Measurements from ENCODE around the gene AP2M1. TPM values are rescaled to one million over a fixed set of nuclear protein-coding genes. Genes with fewer than 3 reads are reported as not detected.

The AP2M1 gene
- total and polyA plus RNA-seq, 10 of the 15 experiments (the other 5 are each of a cell fraction or from before 2014, with no cell fraction given): 65.6 to 356 (median 161) TPM

GRCh38 chr3:184186184-184186901 lies 11.7 kb downstream of the AP2M1 start, which contains the start of gene ABCF3 (continued):
- TF ChIP-seq, protein P1, sequence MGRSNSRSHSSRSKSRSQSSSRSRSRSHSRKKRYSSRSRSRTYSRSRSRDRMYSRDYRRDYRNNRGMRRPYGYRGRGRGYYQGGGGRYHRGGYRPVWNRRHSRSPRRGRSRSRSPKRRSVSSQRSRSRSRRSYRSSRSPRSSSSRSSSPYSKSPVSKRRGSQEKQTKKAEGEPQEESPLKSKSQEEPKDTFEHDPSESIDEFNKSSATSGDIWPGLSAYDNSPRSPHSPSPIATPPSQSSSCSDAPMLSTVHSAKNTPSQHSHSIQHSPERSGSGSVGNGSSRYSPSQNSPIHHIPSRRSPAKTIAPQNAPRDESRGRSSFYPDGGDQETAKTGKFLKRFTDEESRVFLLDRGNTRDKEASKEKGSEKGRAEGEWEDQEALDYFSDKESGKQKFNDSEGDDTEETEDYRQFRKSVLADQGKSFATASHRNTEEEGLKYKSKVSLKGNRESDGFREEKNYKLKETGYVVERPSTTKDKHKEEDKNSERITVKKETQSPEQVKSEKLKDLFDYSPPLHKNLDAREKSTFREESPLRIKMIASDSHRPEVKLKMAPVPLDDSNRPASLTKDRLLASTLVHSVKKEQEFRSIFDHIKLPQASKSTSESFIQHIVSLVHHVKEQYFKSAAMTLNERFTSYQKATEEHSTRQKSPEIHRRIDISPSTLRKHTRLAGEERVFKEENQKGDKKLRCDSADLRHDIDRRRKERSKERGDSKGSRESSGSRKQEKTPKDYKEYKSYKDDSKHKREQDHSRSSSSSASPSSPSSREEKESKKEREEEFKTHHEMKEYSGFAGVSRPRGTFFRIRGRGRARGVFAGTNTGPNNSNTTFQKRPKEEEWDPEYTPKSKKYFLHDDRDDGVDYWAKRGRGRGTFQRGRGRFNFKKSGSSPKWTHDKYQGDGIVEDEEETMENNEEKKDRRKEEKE (IDR thresholded peaks at IDR 0.05): no peak
- TF ChIP-seq ZNF24 (IDR thresholded peaks at IDR 0.05) (no peak), KAT2A (conservative IDR thresholded peaks at IDR 0.05; ENCODE audit: control insufficient read depth, low read depth, low read length) (no peak), WRNIP1 (IDR thresholded peaks at IDR 0.05; ENCODE audit: borderline replicate concordance, low read depth, low read length) (no peak), RAD21 (IDR thresholded peaks at IDR 0.05; ENCODE audit: insufficient read depth, low read depth, low read length) (no peak), SPI1 (IDR thresholded peaks at IDR 0.05; ENCODE audit: borderline replicate concordance, insufficient read depth, low read depth, low read length) (no peak; the same call in 1 of the 2 replicates)

- FAIRE-seq (no peak), DNase-seq (ENCODE audit: low read depth, low spot score) (no peak), ATAC-seq (no peak)
- 25% methylated on average over 3 of the region's 3 CpGs for WGBS (ENCODE audit: insufficient coverage, insufficient replicate concordance, low lambda C conversion rate, missing lambda C conversion rate)
- TSS peak; percentile 69 for BruUV-seq (replicated peaks)
- Histone ChIP-seq H3K36me3 (ENCODE audit: control insufficient read depth in 2 of 2, insufficient read depth in 2 of 2, low read length in 1 of 2) (peaks cover 10 to 16% of the 10 kb centered on the region in 2 experiments), H3K27ac (ENCODE audit: control insufficient read depth, insufficient read depth) (peak overlapping the region; percentile 73), H3K9ac (ENCODE audit: control insufficient read depth, insufficient read depth, low read length) (peak overlapping the region; percentile 83), H3K4me1 (ENCODE audit: control insufficient read depth, insufficient read depth, low read length) (0 out of 2 replicates have a peak, but pooled peaks cover 4% of the 10 kb centered on the region), H3K27me3 (replicated peaks in 1 of 2; ENCODE audit: control insufficient read depth in 2 of 2, insufficient read depth in 2 of 2, low read length in 1 of 2) (no peaks in the 10 kb centered on the region), H2AFZ (ENCODE audit: control insufficient read depth, low read depth, low read length) (no peak overlapping the region), H3K79me2 (ENCODE audit: control insufficient read depth, insufficient read depth, low read length) (peaks cover 27% of the 10 kb centered on the region), H3K9me3 (replicated peaks; ENCODE audit: control insufficient read depth, insufficient read depth, low read length) (no peaks in the 10 kb centered on the region), H3K4me3 (peak overlapping the region; percentile 93), H3K4me2 (ENCODE audit: control insufficient read depth, insufficient read depth) (peak overlapping the region; percentile 95), H4K20me1 (ENCODE audit: control insufficient read depth, insufficient read depth) (peaks cover 3% of the 10 kb centered on the region; the same call in 1 of the 2 replicates)
- RAD21 ChIA-PET (ENCODE audit: unreplicated experiment): interaction anchor here (1.3 to 1.5 kb wide), 2 partner anchors 9 to 31 kb away, joined by 3 to 7 read pairs; no protein-coding TSS in a partner anchor
- intact Hi-C loops (cut with micrococcal nuclease; ENCODE audit: unreplicated experiment): loop anchor here (2.0 kb wide), 2 partner anchors 52 to 64 kb away; partner anchors contain the start of gene EIF2B5
- in situ Hi-C loops (cut with MboI): no loop called here
- TF ChIP-seq RAD51 (IDR thresholded peaks at IDR 0.05): no peak
- TF ChIP-seq RCOR1 (conservative IDR thresholded peaks at IDR 0.05; ENCODE audit: low read depth, low read length): no peak
- no peak for TF ChIP-seq MTA2 (IDR thresholded peaks at IDR 0.05; ENCODE audit: low read depth)
- TF ChIP-seq POU2F2 (IDR thresholded peaks at IDR 0.05; ENCODE audit: borderline replicate concordance, low read depth, low read length): no peak
- SMC1A ChIA-PET (ENCODE audit: uncharacterized antibody, unreplicated experiment): interaction anchor here (0.7 to 0.8 kb wide), 2 partner anchors 102 to 291 kb away, joined by 3 read pairs; no protein-coding TSS in a partner anchor
- CTCF ChIA-PET: interaction anchor here (0.8 to 1.4 kb wide), 2 partner anchors 31 to 42 kb away, joined by 3 to 5 read pairs; no protein-coding TSS in a partner anchor
- POLR2A ChIA-PET: interaction anchor here (0.5 to 2.0 kb wide), 9 partner anchors 13 to 278 kb away, joined by 3 to 7 read pairs (median 4); partner anchors contain the start of genes AP2M1, CLCN2, DVL3 and POLR2H
Measured at GRCh38 chr3:184186902-184187207, 12.2 kb downstream of the AP2M1 start.

Data from GM12878 (cell line).